ENCODE results near the gene WNT2B. TPM values are rescaled to one million over a fixed set of nuclear protein-coding genes. Genes with fewer than 3 reads are reported as not detected.

Gene WNT2B
- total and polyA plus RNA-seq, 2 donors (not counting 3 experiments of a cell fraction or from before 2014, with no cell fraction given), result 1.5 to 3.6 TPM

- H3K27ac ChIP-seq (ENCODE audit: insufficient read depth, low read depth, low read length), result no peak overlapping the region
- H3K36me3 ChIP-seq (ENCODE audit: control insufficient read depth in 2 of 2, extremely low read depth in 1 of 2, insufficient read depth in 2 of 2, low read length in 2 of 2), result no peaks in the 10 kb centered on the region
- intact Hi-C loops (cut with micrococcal nuclease), result loop anchor here (5.0 kb wide), 1 partner anchor 43 kb away; no protein-coding TSS in a partner anchor
- no peak overlapping the region for H3K9ac ChIP-seq (replicated peaks; ENCODE audit: extremely low read depth, insufficient read depth, low read length)
- ChIA-PET POLR2A (no interaction called here), CTCF (interaction anchor here (1.1 kb wide), 1 partner anchor 76 kb away, joined by 3 read pairs; no protein-coding TSS in a partner anchor)
- H3K4me2 ChIP-seq (ENCODE audit: insufficient read depth, low read length), result no peak overlapping the region
- no peaks in the 10 kb centered on the region for H3K9me1 ChIP-seq (replicated peaks; ENCODE audit: control insufficient read depth, extremely low read depth, insufficient read depth, low read length)
- dilution Hi-C loops (cut with MboI; ENCODE audit: extremely low pct_ligation_motif_present, low sequenced_read_pairs), result no loop called here
- no peaks in the 10 kb centered on the region for H4K20me1 ChIP-seq (replicated peaks; ENCODE audit: control insufficient read depth, extremely low read depth, insufficient read depth, low read length)
- BruUV-seq (replicated peaks), result no TSS peak
- H2AFZ ChIP-seq (ENCODE audit: low read depth, low read length), result no peak overlapping the region
- FAIRE-seq, result no peak
- H3K27me3 ChIP-seq (ENCODE audit: control insufficient read depth in 2 of 2, insufficient read depth in 2 of 2, low read length in 2 of 2), result no peaks in the 10 kb centered on the region
- peaks cover 16% of the 10 kb centered on the region for H3K4me1 ChIP-seq (ENCODE audit: control insufficient read depth, extremely low read depth, insufficient read depth, low read length)
- DNase-seq (ENCODE audit: low read depth, low spot score), result no peak
- H3K9me3 ChIP-seq (replicated peaks; ENCODE audit: control insufficient read depth, insufficient read depth, low read length), result no peaks in the 10 kb centered on the region
- TF ChIP-seq FOS (IDR thresholded peaks at IDR 0.05; ENCODE audit: borderline replicate concordance, insufficient read depth, low read length) (no peak), POLR2AphosphoS5 (IDR thresholded peaks at IDR 0.05; ENCODE audit: insufficient read depth, low read depth, low read length) (no peak), MYC (IDR thresholded peaks at IDR 0.05; ENCODE audit: low read depth, low read length) (no peak), EZH2 (IDR thresholded peaks at IDR 0.05; ENCODE audit: borderline replicate concordance, low read depth, low read length, severe bottlenecking) (no peak), GATA2 (IDR thresholded peaks at IDR 0.05; ENCODE audit: insufficient read depth, insufficient read length, low read depth, low read length) (no peak), POLR2A (IDR thresholded peaks at IDR 0.05; ENCODE audit: low read depth, low read length) (no peak), JUN (IDR thresholded peaks at IDR 0.05; ENCODE audit: borderline replicate concordance, insufficient read depth, insufficient read length, low read depth) (no peak)
- TF ChIP-seq, protein P1, sequence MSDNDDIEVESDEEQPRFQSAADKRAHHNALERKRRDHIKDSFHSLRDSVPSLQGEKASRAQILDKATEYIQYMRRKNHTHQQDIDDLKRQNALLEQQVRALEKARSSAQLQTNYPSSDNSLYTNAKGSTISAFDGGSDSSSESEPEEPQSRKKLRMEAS (IDR thresholded peaks at IDR 0.05; ENCODE audit: insufficient read depth, insufficient read length), result no peak
- TF ChIP-seq, protein P2, sequence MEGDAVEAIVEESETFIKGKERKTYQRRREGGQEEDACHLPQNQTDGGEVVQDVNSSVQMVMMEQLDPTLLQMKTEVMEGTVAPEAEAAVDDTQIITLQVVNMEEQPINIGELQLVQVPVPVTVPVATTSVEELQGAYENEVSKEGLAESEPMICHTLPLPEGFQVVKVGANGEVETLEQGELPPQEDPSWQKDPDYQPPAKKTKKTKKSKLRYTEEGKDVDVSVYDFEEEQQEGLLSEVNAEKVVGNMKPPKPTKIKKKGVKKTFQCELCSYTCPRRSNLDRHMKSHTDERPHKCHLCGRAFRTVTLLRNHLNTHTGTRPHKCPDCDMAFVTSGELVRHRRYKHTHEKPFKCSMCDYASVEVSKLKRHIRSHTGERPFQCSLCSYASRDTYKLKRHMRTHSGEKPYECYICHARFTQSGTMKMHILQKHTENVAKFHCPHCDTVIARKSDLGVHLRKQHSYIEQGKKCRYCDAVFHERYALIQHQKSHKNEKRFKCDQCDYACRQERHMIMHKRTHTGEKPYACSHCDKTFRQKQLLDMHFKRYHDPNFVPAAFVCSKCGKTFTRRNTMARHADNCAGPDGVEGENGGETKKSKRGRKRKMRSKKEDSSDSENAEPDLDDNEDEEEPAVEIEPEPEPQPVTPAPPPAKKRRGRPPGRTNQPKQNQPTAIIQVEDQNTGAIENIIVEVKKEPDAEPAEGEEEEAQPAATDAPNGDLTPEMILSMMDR (IDR thresholded peaks at IDR 0.05; ENCODE audit: extremely low read depth in 1 of 2, insufficient read depth in 1 of 2, low read depth in 1 of 2, low read length in 2 of 2), result no peak
- H3K4me3 ChIP-seq (replicated peaks in 1 of 3; ENCODE audit: insufficient read depth in 1 of 3, low read depth in 1 of 3, low read length in 3 of 3), result no peak overlapping the region
- no peaks in the 10 kb centered on the region for H3K79me2 ChIP-seq (ENCODE audit: control insufficient read depth, insufficient read depth, low read length)
Measured at GRCh38 chr1:112549590-112549989, 40.8 kb downstream of the WNT2B start.
